ENCODE data around the gene ABHD11.

DNA sequence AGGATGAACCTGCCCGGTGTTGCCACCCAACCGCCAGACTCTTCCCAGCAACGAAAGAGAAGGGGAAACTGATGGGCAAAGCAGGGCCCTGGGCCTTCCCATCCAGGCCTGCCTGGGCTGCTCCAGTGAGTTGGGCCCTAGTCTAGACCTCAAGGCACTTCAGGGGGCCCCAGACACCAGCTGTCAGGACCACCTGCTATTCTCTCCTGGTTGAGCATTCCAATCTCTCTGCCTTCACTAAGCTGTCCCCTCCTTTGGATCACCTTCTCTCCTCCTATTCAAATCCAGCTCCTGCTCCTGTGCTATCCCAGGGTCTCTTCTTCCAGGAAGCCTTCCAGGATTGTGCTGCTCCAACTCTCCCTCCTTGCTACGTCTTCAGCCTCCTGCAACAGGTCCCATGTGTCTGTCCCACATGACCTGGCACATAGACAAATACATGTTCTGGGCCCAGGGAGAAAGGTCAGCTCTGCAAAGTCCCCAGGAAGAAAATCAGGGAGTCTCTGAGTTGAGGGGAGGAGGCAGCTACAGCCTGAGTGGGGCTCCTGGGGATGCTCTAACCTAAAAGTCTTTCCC is 22.2 kb downstream of the ABHD11 start:
- no peak for TF ChIP-seq CTCF (IDR thresholded peaks at IDR 0.05)
- TF ChIP-seq POLR2A (IDR thresholded peaks at IDR 0.05), result no peak

Measured in heart left ventricle (tissue), 13 donors.